Natural killer cell (primary cell): ENCODE results near the gene GPR146. TPM values are rescaled to one million over a fixed set of nuclear protein-coding genes. Genes with fewer than 3 reads are reported as not detected.

ENCODE experiments used
- ATAC-seq, 3 donors: fragments of 150-1000 bp in 2 of 3; fragments of 200-7000 bp in 1 of 3; cut with Tn5 transposase; 1 replicate in 1 of 3; 2 replicates in 2 of 3; pipeline ENCODE4 v1.10.0; 2021; ENCODE audit warnings: mild to moderate bottlenecking in 2 of 3, moderate library complexity in 2 of 3
- DNase-seq, 2 donors: peaks; one replicate each; pipeline versions ENCODE4 v3.0.0 to v3.0.0-alpha.2; 2013 to 2021; ENCODE audit warnings: mixed read lengths in 1 of 2
- H3K27ac ChIP-seq: one replicate; pipeline ENCODE4 v1.5.1; 2013; ENCODE audit warnings: mild to moderate bottlenecking, low read length
- H3K27me3 ChIP-seq: one replicate; pipeline ENCODE4 v1.6.1; 2013; ENCODE audit warnings: low read length; ENCODE audit not compliant: control insufficient read depth, insufficient read depth
- H3K36me3 ChIP-seq: one replicate; pipeline ENCODE4 v1.6.1; 2013; ENCODE audit warnings: low read length; ENCODE audit not compliant: control insufficient read depth, insufficient read depth
- H3K4me1 ChIP-seq: one replicate; pipeline ENCODE4 v1.6.1; 2013; ENCODE audit warnings: low read length; ENCODE audit not compliant: control insufficient read depth, insufficient read depth
- H3K4me3 ChIP-seq: one replicate; pipeline ENCODE4 v1.5.1; 2013; ENCODE audit warnings: low read length
- H3K9me3 ChIP-seq: one replicate; pipeline ENCODE4 v1.6.1; 2013; ENCODE audit warnings: low read length; ENCODE audit not compliant: control insufficient read depth, insufficient read depth
- H3K27ac Mint-ChIP-seq, 2 donors: one replicate each; pipeline ENCODE4 v1.8.0; 2022; ENCODE audit warnings: mild to moderate bottlenecking in 2 of 2, mixed read lengths in 2 of 2, moderate library complexity in 1 of 2
- H3K27me3 Mint-ChIP-seq, 2 donors: one replicate each; pipeline ENCODE4 v1.8.0; 2022; ENCODE audit warnings: low read depth in 2 of 2, mixed read lengths in 2 of 2
- H3K36me3 Mint-ChIP-seq: one replicate; pipeline ENCODE4 v1.8.0; 2022; ENCODE audit warnings: mixed read lengths
- H3K4me1 Mint-ChIP-seq, 2 donors: one replicate each; pipeline ENCODE4 v1.8.0; 2022; ENCODE audit warnings: mixed read lengths in 2 of 2
- H3K4me3 Mint-ChIP-seq: one replicate; pipeline ENCODE4 v1.8.0; 2022; ENCODE audit warnings: mild to moderate bottlenecking, moderate library complexity, mixed read lengths
- H3K9me3 Mint-ChIP-seq, 2 donors: one replicate each; pipeline ENCODE4 v1.8.0; 2022; ENCODE audit warnings: mixed read lengths in 2 of 2
- CTCF ChIP-seq: fragments of 200-600 bp; IDR thresholded peaks from one replicate; pipeline ENCODE4 v1.8.0; 2022; ENCODE audit warnings: antibody characterized with exemption
- WGBS: methylation state at CpG from one replicate; pipeline ENCODE4 v1.1.7; 2013; ENCODE audit warnings: missing lambda C conversion rate; ENCODE audit not compliant: insufficient coverage; 5-methylcytosine and 5-hydroxymethylcytosine counted together
- intact Hi-C: fragments of 100-400 bp; cut with micrococcal nuclease; formaldehyde crosslinking; loops from one replicate; pipeline ENCODE4 v1.14.2; 2022
- total RNA-seq, 4 donors: library from RNA; stranded (reverse); fragments of 120-200 nt in 1 of 4; gene quantifications; one replicate each; pipeline versions ENCODE4 v1.2.3 to v1.2.4, GENCODE V29; 2013 to 2022

Gene GPR146
- total RNA-seq, 3 donors from 2014 or later (not counting 1 experiment from before 2014, with no cell fraction given): 2.3 to 4.5 (median 2.5) TPM

GRCh38 chr7:1011297-1012003 is 32.9 kb upstream of the GPR146 start:
- peak; percentile 44 to 46 for DNase-seq
- no peaks in the 10 kb centered on the region for H3K36me3 Mint-ChIP-seq
- Histone ChIP-seq H3K27ac (peak overlapping the region; percentile 70), H3K9me3 (peaks cover 14% of the 10 kb centered on the region), H3K27me3 (no peaks in the 10 kb centered on the region), H3K4me1 (peaks cover 28% of the 10 kb centered on the region), H3K4me3 (no peak overlapping the region), H3K36me3 (no peaks in the 10 kb centered on the region)
- ATAC-seq: peak; percentile 44 to 66 (median 63)
- WGBS: 49% methylated on average over 13 of the region's 13 CpGs
- H3K27ac Mint-ChIP-seq: peak overlapping the region; percentile 85 to 98
- peaks cover 17 to 29% of the 10 kb centered on the region in 2 donors for H3K4me1 Mint-ChIP-seq
- no peaks in the 10 kb centered on the region for H3K27me3 Mint-ChIP-seq
- intact Hi-C loops: loop anchor here (1.0 kb wide), 1 partner anchor 18 kb away; no protein-coding TSS in a partner anchor
- peak overlapping the region; percentile 62 for H3K4me3 Mint-ChIP-seq
- peaks cover 6% of the 10 kb centered on the region in 2 donors for H3K9me3 Mint-ChIP-seq
- no peak for TF ChIP-seq CTCF

- no peaks in the 10 kb centered on the region for H3K27me3 ChIP-seq
- H3K27ac ChIP-seq: peak overlapping the region; percentile 70
- H3K36me3 Mint-ChIP-seq: no peaks in the 10 kb centered on the region
- no peak overlapping the region for H3K4me3 Mint-ChIP-seq
- H3K36me3 ChIP-seq: no peaks in the 10 kb centered on the region
- DNase-seq (no peak), ATAC-seq (peak in 2 of 3 donors; percentile 5 to 25)
- peaks cover 17 to 29% of the 10 kb centered on the region in 2 donors for H3K4me1 Mint-ChIP-seq
- H3K27me3 Mint-ChIP-seq: no peaks in the 10 kb centered on the region
- peaks cover 14% of the 10 kb centered on the region for H3K9me3 ChIP-seq
- H3K4me3 ChIP-seq: no peak overlapping the region
- peak overlapping the region; percentile 85 to 98 for H3K27ac Mint-ChIP-seq
- intact Hi-C loops: no loop called here
- WGBS: 43% methylated on average over 32 of the region's 32 CpGs
- TF ChIP-seq CTCF: no peak
- peaks cover 28% of the 10 kb centered on the region for H3K4me1 ChIP-seq
- H3K9me3 Mint-ChIP-seq: peaks cover 6% of the 10 kb centered on the region in 2 donors
Measured at GRCh38 chr7:1012004-1012715, 32.2 kb upstream of the GPR146 start.

GRCh38 chr7:1012716-1013095 is 31.6 kb upstream of the GPR146 start:
- 81% methylated on average over 30 of the region's 30 CpGs for WGBS

More at GRCh38 chr7:1012716-1013095, 31.6 kb upstream of the GPR146 start:
- no peak for DNase-seq
- intact Hi-C loops: no loop called here
- no peak for TF ChIP-seq CTCF
- Mint-ChIP-seq H3K4me3 (no peak overlapping the region), H3K27ac (no peak overlapping the region), H3K36me3 (no peaks in the 10 kb centered on the region), H3K9me3 (peaks cover 6% of the 10 kb centered on the region in 2 donors), H3K27me3 (no peaks in the 10 kb centered on the region), H3K4me1 (peaks cover 17 to 29% of the 10 kb centered on the region in 2 donors)
- Histone ChIP-seq H3K27me3 (no peaks in the 10 kb centered on the region), H3K9me3 (peaks cover 14% of the 10 kb centered on the region), H3K27ac (no peak overlapping the region), H3K4me1 (peaks cover 28% of the 10 kb centered on the region), H3K4me3 (no peak overlapping the region), H3K36me3 (no peaks in the 10 kb centered on the region)
- no peak for ATAC-seq
